ENCODE data around the gene LATS2.

GRCh38 chr13:21025539-21025938, 35.8 kb downstream of the LATS2 start:
- TF ChIP-seq ZBTB7A (tag by site-specific recombination; IDR thresholded peaks at IDR 0.05; ENCODE audit: low read depth) (no peak), ZNF16 (tag by site-specific recombination; IDR thresholded peaks at IDR 0.05; ENCODE audit: low read depth) (no peak), CTCF (tag by site-specific recombination; IDR thresholded peaks at IDR 0.05) (no peak), ZNF221 (tag by site-specific recombination; IDR thresholded peaks at IDR 0.05; ENCODE audit: borderline replicate concordance) (no peak), ZNF76 (tag by site-specific recombination; IDR thresholded peaks at IDR 0.05; ENCODE audit: borderline replicate concordance, low read depth) (no peak), ZNF366 (tag by site-specific recombination; conservative IDR thresholded peaks at IDR 0.05) (no peak), ZFP37 (tag by site-specific recombination; IDR thresholded peaks at IDR 0.05) (no peak), ZNF10 (tag by site-specific recombination; IDR thresholded peaks at IDR 0.05) (no peak), HOXA7 (CRISPR knock-in tag; IDR thresholded peaks at IDR 0.05; ENCODE audit: borderline replicate concordance) (no peak), SALL2 (tag by site-specific recombination; IDR thresholded peaks at IDR 0.05; ENCODE audit: borderline replicate concordance) (no peak), KLF10 (tag by site-specific recombination; IDR thresholded peaks at IDR 0.05) (no peak)
- TF ChIP-seq, protein P1, sequence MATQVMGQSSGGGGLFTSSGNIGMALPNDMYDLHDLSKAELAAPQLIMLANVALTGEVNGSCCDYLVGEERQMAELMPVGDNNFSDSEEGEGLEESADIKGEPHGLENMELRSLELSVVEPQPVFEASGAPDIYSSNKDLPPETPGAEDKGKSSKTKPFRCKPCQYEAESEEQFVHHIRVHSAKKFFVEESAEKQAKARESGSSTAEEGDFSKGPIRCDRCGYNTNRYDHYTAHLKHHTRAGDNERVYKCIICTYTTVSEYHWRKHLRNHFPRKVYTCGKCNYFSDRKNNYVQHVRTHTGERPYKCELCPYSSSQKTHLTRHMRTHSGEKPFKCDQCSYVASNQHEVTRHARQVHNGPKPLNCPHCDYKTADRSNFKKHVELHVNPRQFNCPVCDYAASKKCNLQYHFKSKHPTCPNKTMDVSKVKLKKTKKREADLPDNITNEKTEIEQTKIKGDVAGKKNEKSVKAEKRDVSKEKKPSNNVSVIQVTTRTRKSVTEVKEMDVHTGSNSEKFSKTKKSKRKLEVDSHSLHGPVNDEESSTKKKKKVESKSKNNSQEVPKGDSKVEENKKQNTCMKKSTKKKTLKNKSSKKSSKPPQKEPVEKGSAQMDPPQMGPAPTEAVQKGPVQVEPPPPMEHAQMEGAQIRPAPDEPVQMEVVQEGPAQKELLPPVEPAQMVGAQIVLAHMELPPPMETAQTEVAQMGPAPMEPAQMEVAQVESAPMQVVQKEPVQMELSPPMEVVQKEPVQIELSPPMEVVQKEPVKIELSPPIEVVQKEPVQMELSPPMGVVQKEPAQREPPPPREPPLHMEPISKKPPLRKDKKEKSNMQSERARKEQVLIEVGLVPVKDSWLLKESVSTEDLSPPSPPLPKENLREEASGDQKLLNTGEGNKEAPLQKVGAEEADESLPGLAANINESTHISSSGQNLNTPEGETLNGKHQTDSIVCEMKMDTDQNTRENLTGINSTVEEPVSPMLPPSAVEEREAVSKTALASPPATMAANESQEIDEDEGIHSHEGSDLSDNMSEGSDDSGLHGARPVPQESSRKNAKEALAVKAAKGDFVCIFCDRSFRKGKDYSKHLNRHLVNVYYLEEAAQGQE (tag by site-specific recombination; IDR thresholded peaks at IDR 0.05), result no peak
- TF ChIP-seq, protein P2, sequence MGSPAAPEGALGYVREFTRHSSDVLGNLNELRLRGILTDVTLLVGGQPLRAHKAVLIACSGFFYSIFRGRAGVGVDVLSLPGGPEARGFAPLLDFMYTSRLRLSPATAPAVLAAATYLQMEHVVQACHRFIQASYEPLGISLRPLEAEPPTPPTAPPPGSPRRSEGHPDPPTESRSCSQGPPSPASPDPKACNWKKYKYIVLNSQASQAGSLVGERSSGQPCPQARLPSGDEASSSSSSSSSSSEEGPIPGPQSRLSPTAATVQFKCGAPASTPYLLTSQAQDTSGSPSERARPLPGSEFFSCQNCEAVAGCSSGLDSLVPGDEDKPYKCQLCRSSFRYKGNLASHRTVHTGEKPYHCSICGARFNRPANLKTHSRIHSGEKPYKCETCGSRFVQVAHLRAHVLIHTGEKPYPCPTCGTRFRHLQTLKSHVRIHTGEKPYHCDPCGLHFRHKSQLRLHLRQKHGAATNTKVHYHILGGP (tag by site-specific recombination; IDR thresholded peaks at IDR 0.05), result no peak

All from HEK293 (cell line).